Karpas-422 (cell line): Measurements from ENCODE around the gene CD33. TPM values are rescaled to one million over a fixed set of nuclear protein-coding genes. Genes with fewer than 3 reads are reported as not detected.

Experiments
- DNase-seq: peaks from one replicate; pipeline ENCODE4 v3.0.0-alpha.2; 2015
- H2AFZ ChIP-seq: fragments of 200-600 bp; sonication (generic); 2 replicates; pipeline ENCODE4 v1.6.1; 2014; ENCODE audit warnings: antibody characterized with exemption, low read length, mixed read lengths
- H3K27ac ChIP-seq: fragments of 200-600 bp; sonication (generic); 2 replicates; pipeline ENCODE4 v1.5.1; 2014; ENCODE audit warnings: mild to moderate bottlenecking, low read length, moderate library complexity
- H3K27me3 ChIP-seq: fragments of 200-600 bp; sonication (generic); 2 replicates; pipeline ENCODE4 v1.6.1; 2014; ENCODE audit warnings: low read length, mixed read lengths
- H3K36me3 ChIP-seq: fragments of 200-600 bp; sonication (generic); 2 replicates; pipeline ENCODE4 v1.6.1; 2014; ENCODE audit warnings: low read length, mixed read lengths; ENCODE audit not compliant: insufficient read depth
- H3K4me1 ChIP-seq: fragments of 200-600 bp; sonication (generic); 2 replicates; pipeline ENCODE4 v1.6.1; 2014; ENCODE audit warnings: mild to moderate bottlenecking, low read length, mixed read lengths
- H3K4me2 ChIP-seq: fragments of 200-600 bp; sonication (generic); 2 replicates; pipeline ENCODE4 v1.6.1; 2014; ENCODE audit warnings: low read length, low read depth, mild to moderate bottlenecking; ENCODE audit not compliant: poor library complexity, severe bottlenecking
- H3K4me3 ChIP-seq: fragments of 200-600 bp; sonication (generic); 2 replicates; pipeline ENCODE4 v1.5.1; 2014; ENCODE audit warnings: mild to moderate bottlenecking, antibody characterized with exemption, low read length, mixed read lengths
- H3K79me2 ChIP-seq: fragments of 200-600 bp; sonication (generic); 2 replicates; pipeline ENCODE4 v1.6.1; 2014; ENCODE audit warnings: mild to moderate bottlenecking, low read length, mixed read lengths
- H3K9ac ChIP-seq: fragments of 200-600 bp; sonication (generic); 2 replicates; pipeline ENCODE4 v1.6.0; 2014; ENCODE audit warnings: low read length
- H3K9me2 ChIP-seq: fragments of 200-600 bp; sonication (generic), shearing (Covaris generic); replicated peaks from 2 replicates; pipeline ENCODE4 v1.6.0; 2014; ENCODE audit warnings: mild to moderate bottlenecking, low read length, moderate library complexity; ENCODE audit not compliant: insufficient read depth
- H3K9me3 ChIP-seq: fragments of 300-700, 200-600 bp; sonication (generic); 2 replicates; pipeline ENCODE4 v1.6.1; 2014; ENCODE audit warnings: low read length, mixed read lengths
- H4K20me1 ChIP-seq: fragments of 200-600 bp; sonication (generic); 2 replicates; pipeline ENCODE4 v1.6.1; 2014; ENCODE audit warnings: mild to moderate bottlenecking, antibody characterized with exemption, low read length, low read depth; ENCODE audit not compliant: insufficient read depth
- small RNA-seq: library from RNA; depleted of rRNA; stranded (forward); fragments of <200 nt; gene quantifications from one replicate; pipeline ENCODE3, GENCODE V24; 2014
- total RNA-seq: library from RNA; depleted of rRNA; stranded (reverse); fragments of >200 nt; shearing (Covaris generic); gene quantifications from 2 replicates; pipeline ENCODE4 v1.2.3, GENCODE V29; 2014; ENCODE audit warnings: low replicate concordance; rRNA removed

CD33 gene
- total RNA-seq, 1 experiment from 2014 or later: 18.1 TPM

DNA sequence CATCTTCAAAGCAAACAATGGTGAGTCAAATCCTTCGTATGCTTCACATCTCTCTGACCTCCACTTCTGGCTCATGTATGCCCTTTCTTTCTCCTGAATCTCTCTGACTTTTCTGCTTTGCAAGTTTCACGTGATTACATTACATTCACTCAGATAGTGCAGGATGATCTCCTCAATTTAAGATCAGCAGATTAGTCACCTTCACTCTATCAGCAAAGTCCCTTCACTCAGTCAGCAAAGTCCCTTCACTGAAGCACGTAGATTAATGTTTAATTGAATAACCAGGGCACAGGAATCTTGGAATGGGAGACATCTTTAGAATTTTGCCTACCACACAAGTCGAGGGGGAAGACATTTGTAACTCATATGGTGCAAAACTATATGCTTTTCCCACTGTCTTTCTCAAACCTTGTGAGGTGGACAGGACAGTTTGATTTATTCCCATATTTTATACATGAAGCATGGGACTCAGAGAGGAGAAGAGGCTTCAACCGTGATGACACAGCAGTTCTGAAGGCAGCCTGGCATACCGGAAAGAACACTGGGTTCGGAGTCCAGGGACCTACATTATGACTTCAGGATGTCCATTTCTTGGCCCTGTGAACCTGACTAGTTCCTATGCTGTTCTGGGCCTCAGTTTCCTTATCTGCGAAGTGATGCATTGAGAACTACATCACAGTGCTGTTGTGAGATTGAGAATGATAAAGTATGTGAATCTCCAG, 49.3 kb downstream of the CD33 start:
- no peaks in the 10 kb centered on the region for H3K36me3 ChIP-seq
- H3K4me1 ChIP-seq: peaks cover 11% of the 10 kb centered on the region
- no peaks in the 10 kb centered on the region for H3K79me2 ChIP-seq
- no peaks in the 10 kb centered on the region for H3K9me2 ChIP-seq
- H3K27ac ChIP-seq: no peak overlapping the region
- H3K9me3 ChIP-seq: no peaks in the 10 kb centered on the region
- H4K20me1 ChIP-seq: no peaks in the 10 kb centered on the region
- no peaks in the 10 kb centered on the region for H3K27me3 ChIP-seq
- no peak overlapping the region for H3K4me3 ChIP-seq
- H3K9ac ChIP-seq: no peak overlapping the region
- H3K4me2 ChIP-seq: no peak overlapping the region
- no peak for DNase-seq
- no peak overlapping the region for H2AFZ ChIP-seq

DNA sequence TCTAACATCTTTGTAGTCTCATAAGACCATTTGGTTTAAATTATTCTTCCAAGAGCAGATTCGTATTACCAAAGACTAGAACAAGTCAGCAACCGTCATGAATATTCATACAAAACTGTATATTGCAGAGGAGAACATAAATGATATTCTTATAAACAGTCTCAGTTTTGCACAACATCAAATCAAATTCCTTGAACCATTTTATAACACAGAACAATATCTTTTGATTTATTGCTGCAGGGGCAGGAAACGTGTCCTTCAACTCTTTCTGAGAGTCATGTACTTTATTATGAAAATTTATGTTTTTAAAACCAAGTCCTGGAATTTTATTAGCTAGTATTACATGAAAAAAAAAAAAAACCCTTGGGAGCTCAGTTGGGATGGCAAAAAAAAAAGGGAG, 52.2 kb downstream of the CD33 start:
- no peaks in the 10 kb centered on the region for H3K9me2 ChIP-seq
- no peak overlapping the region for H3K4me2 ChIP-seq
- H3K27me3 ChIP-seq: no peaks in the 10 kb centered on the region
- no peak overlapping the region for H3K9ac ChIP-seq
- H3K36me3 ChIP-seq: no peaks in the 10 kb centered on the region
- H3K4me3 ChIP-seq: no peak overlapping the region
- H3K79me2 ChIP-seq: no peaks in the 10 kb centered on the region
- no peaks in the 10 kb centered on the region for H4K20me1 ChIP-seq
- H3K27ac ChIP-seq: no peak overlapping the region
- no peaks in the 10 kb centered on the region for H3K9me3 ChIP-seq
- H3K4me1 ChIP-seq: peaks cover 8% of the 10 kb centered on the region
- no peak for DNase-seq
- H2AFZ ChIP-seq: no peak overlapping the region

DNA sequence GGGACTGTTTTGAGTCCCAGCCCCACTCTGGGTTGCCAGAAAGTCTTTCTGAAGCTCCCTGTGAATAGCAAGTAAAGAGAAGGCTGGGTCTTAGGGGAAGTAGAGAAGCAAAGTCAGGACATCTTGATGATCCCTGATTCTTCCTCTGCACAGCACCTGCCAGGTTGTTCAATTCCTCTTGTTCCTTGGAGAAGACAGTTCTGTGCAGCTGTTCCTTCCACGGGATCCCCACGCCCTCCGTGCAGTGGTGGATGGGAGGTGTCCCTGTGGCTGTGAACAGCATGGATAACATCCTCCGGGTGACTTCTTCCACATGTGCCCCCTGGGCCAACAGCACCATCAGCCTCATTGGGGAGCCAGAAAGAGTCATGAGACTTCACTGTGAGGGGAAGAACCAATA, 57.5 kb downstream of the CD33 start:
- H3K9me2 ChIP-seq: no peaks in the 10 kb centered on the region
- no peaks in the 10 kb centered on the region for H4K20me1 ChIP-seq
- H3K9me3 ChIP-seq: no peaks in the 10 kb centered on the region
- H3K4me1 ChIP-seq: no peaks in the 10 kb centered on the region
- H3K4me3 ChIP-seq: no peak overlapping the region
- no peak overlapping the region for H2AFZ ChIP-seq
- no peak overlapping the region for H3K4me2 ChIP-seq
- no peaks in the 10 kb centered on the region for H3K27me3 ChIP-seq
- no peaks in the 10 kb centered on the region for H3K36me3 ChIP-seq
- no peak overlapping the region for H3K9ac ChIP-seq
- no peaks in the 10 kb centered on the region for H3K79me2 ChIP-seq
- no peak for DNase-seq
- H3K27ac ChIP-seq: no peak overlapping the region

DNA sequence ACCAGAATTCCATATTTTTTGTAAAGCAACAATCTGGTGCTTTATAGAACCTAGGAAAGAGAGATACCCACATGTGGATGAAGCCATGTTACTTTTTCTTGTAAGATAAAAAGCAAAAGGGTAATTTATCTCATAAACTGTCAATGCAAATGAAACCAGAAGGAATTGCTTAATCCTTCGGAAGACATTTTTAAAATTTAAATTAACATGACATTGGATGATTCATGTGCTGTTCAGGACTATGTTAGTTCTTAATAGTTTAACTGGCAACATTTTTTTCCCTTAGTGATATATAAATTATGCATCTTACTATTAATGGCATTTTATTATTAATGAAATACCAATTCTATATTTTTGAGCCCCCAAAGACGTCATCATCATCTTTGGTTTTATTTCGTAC, 60.8 kb downstream of the CD33 start:
- Histone ChIP-seq H3K4me2 (no peak overlapping the region), H3K9ac (no peak overlapping the region), H3K4me3 (no peak overlapping the region), H3K79me2 (no peaks in the 10 kb centered on the region), H3K9me3 (no peaks in the 10 kb centered on the region), H3K27me3 (no peaks in the 10 kb centered on the region), H3K9me2 (no peaks in the 10 kb centered on the region), H4K20me1 (no peaks in the 10 kb centered on the region), H3K4me1 (no peaks in the 10 kb centered on the region), H3K27ac (no peak overlapping the region), H3K36me3 (no peaks in the 10 kb centered on the region), H2AFZ (no peak overlapping the region)
- DNase-seq: no peak

Small RNAs within 50 kb of the gene (small RNA-seq; reads per million reads assigned to genes)
- gene MIR8074: not detected

Other genes starting within 250 kb of the CD33 start
- not detected in 2 replicates for gene KLK7, start 241.2 kb upstream of the CD33 start, total RNA-seq
- not detected in 2 replicates for gene KLK8, start 223.5 kb upstream of the CD33 start, total RNA-seq
- not detected in 2 replicates for gene KLK10, start 205.4 kb upstream of the CD33 start, total RNA-seq
- gene KLK11, start 198.5 kb upstream of the CD33 start, total RNA-seq: not detected in 2 replicates
- gene KLK12, start 190.1 kb upstream of the CD33 start, total RNA-seq: not detected in 2 replicates
- not detected in 2 replicates for gene KLK13, start 160.0 kb upstream of the CD33 start, total RNA-seq
- gene KLK14, start 142.2 kb upstream of the CD33 start, total RNA-seq: 0.48 TPM in 1 of 2 replicates, not detected in the other
- 3.2 and 25.5 TPM in 2 replicates for gene CTU1, start 116.7 kb upstream of the CD33 start, total RNA-seq
- gene SIGLEC9, start 100.2 kb upstream of the CD33 start, total RNA-seq: 0.14 TPM in 1 of 2 replicates, not detected in the other
- gene SIGLEC7, start 82.8 kb upstream of the CD33 start, total RNA-seq: not detected in 2 replicates
- gene SIGLECL1, start 26.0 kb downstream of the CD33 start, total RNA-seq: not detected in 2 replicates
- gene IGLON5, start 86.6 kb downstream of the CD33 start, total RNA-seq: not detected in 2 replicates
- 5.7 and 6.6 TPM in 2 replicates for gene VSIG10L, start 117.1 kb downstream of the CD33 start, total RNA-seq
- 112 and 231 TPM in 2 replicates for gene ETFB, start 141.3 kb downstream of the CD33 start, total RNA-seq
- gene CLDND2, start 143.9 kb downstream of the CD33 start, total RNA-seq: 2.3 TPM in 1 of 2 replicates, not detected in the other
- gene NKG7, start 147.6 kb downstream of the CD33 start, total RNA-seq: not detected in 2 replicates
- not detected in 2 replicates for gene LIM2, start 162.9 kb downstream of the CD33 start, total RNA-seq
- gene C19orf84, start 165.5 kb downstream of the CD33 start, total RNA-seq: not detected in 2 replicates
- gene SIGLEC10, start 192.6 kb downstream of the CD33 start, total RNA-seq: 500 and 730 TPM in 2 replicates
- gene SIGLEC8, start 233.4 kb downstream of the CD33 start, total RNA-seq: not detected in 2 replicates